GM03348 (cell line): Measurements from ENCODE around the gene NXT1.
"Not testable (repeated sequence)": the region's sequence is repeated elsewhere in the genome, so short reads cannot be mapped to it uniquely, and the experiment has no call there.

Experiments used
- DNase-seq: peaks from one replicate; pipeline ENCODE4 v3.0.0; 2012; ENCODE audit warnings: low spot score

Gene NXT1

DNA sequence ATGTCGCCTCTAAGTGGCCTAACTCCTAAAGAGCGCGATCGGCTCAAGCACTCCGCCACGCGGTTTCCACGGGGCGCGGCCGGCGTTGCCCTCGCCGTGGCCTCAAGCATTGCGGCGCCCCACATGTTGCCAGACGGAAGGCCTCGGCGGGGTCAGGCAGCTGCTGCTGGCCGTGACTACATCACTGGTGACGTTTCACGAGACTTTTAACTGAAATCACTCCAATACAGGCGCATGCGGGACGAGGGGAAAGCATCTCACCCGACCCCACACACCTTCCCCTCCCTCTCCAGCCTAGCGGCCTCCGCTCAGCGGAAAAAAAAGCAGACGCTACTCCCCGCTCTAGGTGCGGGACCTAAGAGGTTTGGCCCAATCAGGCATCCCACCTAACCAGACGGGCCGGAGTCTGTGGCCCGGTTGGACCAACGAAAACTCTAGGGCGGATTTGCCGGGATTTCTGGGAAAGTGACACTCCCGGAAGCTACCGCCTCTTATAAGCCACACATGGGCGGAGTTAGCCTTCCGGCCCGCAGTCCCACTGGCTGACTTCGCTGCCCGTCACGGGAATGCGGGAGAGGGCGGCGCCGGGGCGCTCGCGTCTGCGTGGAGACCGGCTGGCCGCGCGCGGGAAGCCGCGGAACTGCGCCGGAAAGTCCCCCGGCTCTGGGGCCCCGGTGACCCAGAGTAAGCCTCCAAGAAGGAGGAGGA is at the start of gene NXT1:
NXT1 (plus strand) TSS at position 596 of the 708 bp plus-strand sequence. CDS start 3,251 bp downstream, outside the sequence.
- DNase-seq: peak; percentile 95

DNA sequence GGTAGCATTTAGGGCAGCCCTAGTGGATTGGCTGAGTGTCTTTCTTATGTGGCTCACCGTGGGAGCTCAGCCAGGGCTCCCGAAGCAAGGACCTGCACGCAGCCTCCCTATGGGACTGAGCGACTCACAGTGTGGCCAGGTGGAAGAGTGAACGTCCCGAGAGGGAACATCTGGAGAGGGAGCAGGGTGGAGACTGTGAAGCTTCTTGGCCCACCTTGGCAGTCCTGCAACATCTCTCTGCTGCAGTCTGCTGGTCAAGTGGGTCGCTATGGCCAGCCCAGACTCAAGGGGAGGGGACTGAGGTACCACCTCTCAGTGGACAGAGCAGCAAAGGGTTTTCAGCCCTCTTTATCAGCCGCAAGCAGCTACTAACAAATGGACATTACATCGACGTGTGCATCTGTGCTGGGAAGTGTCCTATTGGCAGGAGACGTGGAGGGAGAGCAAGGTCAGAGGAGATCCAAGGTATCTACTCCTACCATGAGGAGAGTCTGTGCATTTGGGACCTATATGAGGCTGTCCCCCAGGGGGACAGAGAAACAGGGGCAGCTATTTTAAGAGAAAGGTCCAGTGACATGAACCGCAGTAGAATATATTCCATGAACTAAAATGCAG is 49.0 kb upstream of the NXT1 start:
- no peak for DNase-seq

DNA sequence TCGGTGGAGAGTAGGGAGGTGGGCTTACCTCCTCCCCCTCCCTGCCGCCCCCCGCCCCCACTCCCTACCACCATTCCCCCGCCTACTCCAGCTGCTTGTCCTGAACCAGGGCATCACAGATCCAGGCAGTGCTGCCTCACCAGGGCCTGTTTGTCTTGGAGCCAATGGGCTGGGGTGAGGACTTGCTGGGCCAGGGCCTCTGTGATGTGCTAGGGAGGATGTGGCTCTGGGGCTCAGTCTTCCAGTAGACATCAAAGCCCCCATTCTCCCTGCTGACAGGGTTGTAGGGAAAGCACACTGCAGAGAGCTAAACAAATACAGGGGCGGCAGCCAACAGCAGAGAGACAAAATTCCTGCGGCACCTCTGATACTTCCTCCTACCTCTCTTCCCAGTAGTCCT is 48.2 kb upstream of the NXT1 start:
- DNase-seq: no peak

- no peak for DNase-seq
These were observed 47.8 kb upstream of the NXT1 start for GRCh38 chr20:23302801-23303200.

GRCh38 chr20:23303325-23304102 is 47.1 kb upstream of the NXT1 start:
- DNase-seq: no peak

GRCh38 chr20:23304616-23305015 is 46.0 kb upstream of the NXT1 start:
- DNase-seq: no peak

DNA sequence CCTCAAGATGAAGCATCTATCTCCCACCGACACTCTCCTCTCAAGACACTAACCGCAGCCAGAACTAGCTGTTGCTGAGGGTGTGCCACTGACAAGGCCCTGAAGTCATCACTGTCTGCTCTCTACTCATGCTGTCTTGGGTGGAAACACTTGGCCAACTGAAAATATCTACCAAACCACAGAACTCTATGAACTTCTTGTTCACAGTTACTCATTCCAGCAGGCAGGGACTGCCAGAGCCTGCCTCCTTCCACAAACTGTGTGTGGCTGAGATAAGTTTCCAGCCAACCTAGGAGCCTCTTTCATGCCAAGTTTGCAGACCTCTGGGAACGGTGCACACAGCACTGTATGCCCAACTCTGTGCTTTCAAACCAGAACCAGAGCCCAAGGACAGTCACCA is 45.5 kb upstream of the NXT1 start:
- DNase-seq: peak; percentile 80

DNA sequence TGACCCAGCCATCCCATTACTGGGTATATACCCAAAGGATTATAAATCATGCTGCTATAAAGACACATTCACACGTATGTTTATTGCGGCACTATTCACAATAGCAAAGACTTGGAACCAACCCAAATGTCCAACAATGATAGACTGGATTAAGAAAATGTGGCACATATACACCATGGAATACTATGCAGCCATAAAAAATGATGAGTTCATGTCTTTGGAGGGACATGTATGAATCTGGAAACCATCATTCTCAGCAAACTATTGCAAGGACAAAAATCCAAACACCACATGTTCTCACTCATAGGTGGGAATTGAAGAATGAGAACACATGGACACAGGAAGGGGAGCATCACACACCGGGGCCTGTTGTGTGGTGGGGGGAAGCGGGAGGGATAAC is 43.2 kb upstream of the NXT1 start:
- DNase-seq: not testable (repeated sequence)

- no peak for DNase-seq
These were observed 42.6 kb upstream of the NXT1 start for GRCh38 chr20:23308024-23308423.

GRCh38 chr20:23308908-23309307 is 41.7 kb upstream of the NXT1 start:
- DNase-seq: no peak

DNA sequence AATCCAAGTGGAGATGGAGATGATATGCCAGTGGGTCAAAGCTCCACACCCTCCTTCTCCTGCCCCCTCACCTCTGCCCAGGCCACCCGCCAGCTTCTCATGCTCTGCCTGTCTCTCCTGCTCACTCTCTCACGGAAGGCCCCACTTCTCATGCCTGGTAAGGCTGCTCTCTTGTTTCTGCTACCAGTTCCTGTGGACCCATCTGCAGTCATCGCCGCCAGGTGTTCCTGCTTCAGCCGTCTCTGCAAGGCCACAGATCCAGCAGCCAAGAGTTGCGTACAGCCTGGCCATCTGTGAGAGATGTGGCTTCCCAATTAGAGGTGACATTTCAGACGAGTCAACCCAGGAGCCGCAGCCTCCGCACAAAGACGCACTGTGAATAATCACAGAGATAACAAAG is 40.8 kb upstream of the NXT1 start:
- DNase-seq: no peak

DNA sequence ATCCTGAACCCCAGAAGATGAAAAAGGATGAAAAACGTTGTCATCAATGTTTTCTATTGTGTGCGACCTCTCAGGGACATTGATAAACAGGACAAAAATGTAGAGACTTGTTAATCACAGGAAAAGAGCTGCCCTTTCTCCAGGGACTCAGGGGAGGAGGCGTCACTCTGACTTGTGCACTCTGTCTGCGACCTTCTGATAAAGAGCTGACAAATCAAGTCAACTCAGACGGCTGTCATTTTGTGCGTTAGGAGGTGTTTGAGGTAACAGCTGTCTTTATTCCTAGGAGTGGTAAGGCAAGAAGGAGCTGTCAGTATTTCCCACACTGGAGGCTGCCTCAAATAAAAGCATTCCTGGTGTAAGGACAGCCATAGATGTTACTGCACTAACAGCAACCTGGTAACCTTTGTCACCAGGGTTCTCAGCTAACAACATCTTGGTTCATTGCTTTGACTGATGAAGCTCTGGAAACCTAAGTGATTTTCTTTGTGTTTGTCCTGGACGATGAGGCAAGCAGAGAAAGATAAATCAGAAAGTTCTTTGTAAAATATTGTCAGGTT is 38.6 kb upstream of the NXT1 start:
- no peak for DNase-seq

GRCh38 chr20:23313271-23313670 is 37.3 kb upstream of the NXT1 start:
- DNase-seq: no peak

DNA sequence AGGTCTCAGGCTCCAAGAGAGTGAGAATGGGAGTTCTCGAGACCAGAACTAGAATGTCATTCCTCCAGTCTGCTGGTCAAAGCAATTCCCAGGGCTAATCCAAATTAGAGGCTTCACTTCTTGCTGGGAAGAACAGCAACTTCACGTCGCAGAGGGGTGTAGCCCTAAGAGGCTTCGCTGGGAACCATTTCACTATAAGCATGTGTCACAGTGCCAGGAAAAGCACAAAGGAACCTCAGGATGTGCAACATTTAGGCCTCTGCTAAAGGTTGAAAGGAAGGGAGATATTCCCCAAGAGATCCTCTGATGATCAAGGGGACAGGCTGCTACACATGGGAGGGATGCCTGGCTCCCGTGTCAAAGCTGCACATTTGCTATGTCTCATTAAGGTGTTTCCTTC is 35.9 kb upstream of the NXT1 start:
- no peak for DNase-seq

DNA sequence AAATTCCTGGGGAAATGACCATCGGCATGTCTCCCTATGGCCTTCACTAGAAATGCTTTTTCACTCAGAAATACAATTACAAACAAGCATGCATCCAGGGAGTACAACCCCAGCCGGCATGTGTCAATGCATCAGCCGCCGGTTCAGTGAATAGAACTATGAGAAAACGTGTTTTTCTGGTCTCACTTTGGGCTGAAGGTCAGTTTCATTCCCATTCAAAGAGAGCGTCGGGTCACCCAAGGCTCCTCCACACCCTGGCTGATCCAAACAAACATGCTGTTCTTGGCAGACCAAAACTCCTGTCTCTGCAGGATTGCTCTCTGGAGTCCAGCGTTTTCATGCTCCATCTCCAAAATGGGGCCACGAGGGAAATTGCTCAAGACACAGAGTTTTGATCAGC is 35.5 kb upstream of the NXT1 start:
- DNase-seq: no peak

DNA sequence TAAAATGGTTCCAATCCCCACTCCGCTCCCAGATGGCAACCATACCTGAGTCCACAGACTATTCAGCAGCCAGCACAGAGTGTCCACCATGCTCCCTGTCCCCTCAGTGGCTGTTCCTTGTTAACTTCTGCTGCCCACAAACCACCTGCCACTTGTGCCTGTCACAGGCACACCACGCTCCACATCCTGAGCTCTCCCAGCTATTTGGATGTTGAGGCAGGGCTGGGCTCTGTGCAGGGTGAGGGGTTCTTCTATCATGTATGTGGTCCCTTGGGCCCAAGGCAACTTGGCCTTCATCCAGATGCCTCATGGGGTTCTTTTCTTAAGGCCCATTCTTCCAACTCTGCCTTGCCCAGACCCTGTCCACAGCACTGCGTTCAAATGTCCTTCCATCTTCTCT is 34.0 kb upstream of the NXT1 start:
- DNase-seq: no peak

DNA sequence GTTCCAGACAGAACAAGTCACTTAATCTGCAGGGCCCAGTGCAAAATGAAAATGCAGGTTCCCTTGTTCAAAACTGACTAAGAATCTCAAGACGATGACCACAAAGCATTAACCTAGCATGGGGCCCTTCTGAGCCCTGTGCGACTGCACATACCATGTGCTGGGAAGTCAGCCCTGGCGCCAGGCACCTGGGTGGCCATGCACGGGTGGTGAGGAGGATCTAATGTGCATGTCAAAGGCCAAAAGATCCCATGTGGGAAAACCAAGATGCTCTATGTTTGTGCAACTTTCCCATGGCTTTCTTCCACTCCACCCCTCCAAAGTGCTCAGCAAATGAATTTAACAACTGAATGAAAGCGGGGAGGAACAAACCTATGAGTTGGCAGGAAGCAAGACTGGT is 33.5 kb upstream of the NXT1 start:
- no peak for DNase-seq

- no peak for DNase-seq
These were observed 32.2 kb upstream of the NXT1 start for GRCh38 chr20:23318347-23318746.

GRCh38 chr20:23320317-23320716 is 30.3 kb upstream of the NXT1 start:
- peak; percentile 58 for DNase-seq

DNA sequence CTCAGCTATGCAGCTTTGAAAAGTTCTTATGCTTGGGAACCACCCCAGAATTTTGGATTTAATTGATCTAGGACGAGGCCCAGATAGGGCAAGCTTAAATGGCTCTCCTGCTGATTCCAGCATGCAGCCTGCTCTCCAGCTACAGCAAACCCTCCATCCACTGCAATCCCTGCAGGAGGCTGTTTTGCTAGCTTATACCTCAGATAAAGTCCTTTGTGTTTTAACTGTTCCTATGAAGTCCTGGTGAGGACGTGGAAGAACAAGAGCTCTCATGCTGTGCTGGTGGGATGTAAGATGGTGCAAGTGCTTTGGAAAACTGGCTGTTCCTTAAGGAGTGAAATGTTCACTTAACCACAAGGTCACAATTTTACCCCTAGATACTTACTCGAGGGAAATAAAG is 25.5 kb upstream of the NXT1 start:
- DNase-seq: no peak

DNA sequence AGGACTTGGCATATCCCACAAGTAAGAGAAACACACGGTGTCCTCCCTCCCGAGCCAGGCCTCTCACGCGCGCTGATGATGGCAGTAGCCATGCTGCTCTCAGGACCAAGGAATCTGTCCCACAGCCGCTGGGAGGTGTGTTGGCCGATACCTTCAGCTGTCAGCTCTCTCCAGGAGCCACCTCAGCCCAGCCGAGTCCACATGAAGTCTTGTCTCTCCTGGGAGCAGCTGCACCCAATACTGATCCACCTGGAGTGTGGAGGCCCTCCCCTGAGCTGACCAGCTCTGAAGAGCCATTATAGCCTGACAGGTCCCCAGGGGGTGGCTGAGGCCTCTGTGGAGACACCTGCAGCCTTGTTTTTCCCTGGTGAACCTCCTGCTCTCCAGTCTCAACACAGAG is 23.8 kb upstream of the NXT1 start:
- DNase-seq: no peak

DNA sequence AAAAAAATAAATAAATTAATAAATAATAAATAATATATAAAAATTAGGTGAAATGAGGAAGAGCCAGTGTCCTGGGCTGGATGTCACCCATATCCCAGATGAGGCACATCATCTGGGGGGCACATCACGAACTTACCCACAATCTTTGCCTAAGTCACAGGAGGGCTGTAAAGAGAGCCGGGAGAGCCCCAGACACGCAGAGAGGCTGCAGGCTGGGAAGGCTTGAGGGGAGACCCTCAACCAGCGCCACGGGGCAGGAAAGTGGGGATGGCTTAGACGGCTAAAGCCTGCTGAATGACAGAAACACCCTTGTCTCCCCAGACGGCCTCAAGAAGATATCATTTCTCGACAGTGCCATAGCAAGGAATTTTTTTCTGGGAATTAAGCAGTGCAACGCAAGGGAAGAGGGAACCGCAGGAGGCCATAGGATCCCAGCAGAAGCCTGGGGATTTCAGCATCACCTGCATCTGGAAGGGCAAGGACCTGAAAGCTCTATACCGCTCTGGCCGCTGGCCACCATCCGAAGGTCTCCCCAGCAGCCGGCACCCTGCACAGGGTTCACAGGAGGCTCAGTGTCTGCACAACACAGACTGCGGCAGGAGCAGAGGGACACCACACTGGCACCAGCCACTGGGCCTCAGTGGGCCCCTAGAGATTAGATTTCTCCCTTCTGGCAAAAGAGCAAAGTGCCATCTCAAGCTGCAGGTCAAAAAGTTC is 22.8 kb upstream of the NXT1 start:
- DNase-seq: no peak
